Measurements from ENCODE around the gene AFF3.

DNA sequence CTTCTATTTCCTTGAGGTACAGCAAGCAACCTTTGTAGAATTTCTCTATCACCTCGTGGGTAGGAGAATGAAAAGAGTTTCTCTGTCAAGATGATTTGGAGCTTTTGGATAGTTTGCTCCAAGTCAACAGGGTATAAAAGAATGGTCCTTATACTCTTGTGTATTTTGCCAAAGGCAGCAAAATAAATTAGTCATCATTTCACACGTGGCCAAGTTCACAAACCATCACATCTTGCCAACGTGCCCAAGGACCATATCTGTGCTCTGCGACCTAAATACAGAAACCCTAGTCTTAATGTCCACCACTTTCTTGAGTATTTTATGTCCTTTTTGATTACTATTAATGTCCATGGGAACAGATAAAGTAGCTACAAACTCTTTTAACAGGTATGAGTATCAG is 262.9 kb downstream of the AFF3 start:
- no peak for TF ChIP-seq POLR2A (IDR thresholded peaks at IDR 0.05)
- TF ChIP-seq, protein P1, sequence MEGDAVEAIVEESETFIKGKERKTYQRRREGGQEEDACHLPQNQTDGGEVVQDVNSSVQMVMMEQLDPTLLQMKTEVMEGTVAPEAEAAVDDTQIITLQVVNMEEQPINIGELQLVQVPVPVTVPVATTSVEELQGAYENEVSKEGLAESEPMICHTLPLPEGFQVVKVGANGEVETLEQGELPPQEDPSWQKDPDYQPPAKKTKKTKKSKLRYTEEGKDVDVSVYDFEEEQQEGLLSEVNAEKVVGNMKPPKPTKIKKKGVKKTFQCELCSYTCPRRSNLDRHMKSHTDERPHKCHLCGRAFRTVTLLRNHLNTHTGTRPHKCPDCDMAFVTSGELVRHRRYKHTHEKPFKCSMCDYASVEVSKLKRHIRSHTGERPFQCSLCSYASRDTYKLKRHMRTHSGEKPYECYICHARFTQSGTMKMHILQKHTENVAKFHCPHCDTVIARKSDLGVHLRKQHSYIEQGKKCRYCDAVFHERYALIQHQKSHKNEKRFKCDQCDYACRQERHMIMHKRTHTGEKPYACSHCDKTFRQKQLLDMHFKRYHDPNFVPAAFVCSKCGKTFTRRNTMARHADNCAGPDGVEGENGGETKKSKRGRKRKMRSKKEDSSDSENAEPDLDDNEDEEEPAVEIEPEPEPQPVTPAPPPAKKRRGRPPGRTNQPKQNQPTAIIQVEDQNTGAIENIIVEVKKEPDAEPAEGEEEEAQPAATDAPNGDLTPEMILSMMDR (IDR thresholded peaks at IDR 0.05): no peak
